ELR (cell line): ENCODE results near the gene PRKCB.

Source experiments
- DNase-seq: peaks from one replicate; pipeline ENCODE4 v3.0.0-alpha.2; 2015; ENCODE audit warnings: low read depth

The PRKCB gene

GRCh38 chr16:23866621-23867020 lies 30.8 kb downstream of the PRKCB start:
- DNase-seq: no peak

- no peak for DNase-seq
These were observed 31.8 kb downstream of the PRKCB start for GRCh38 chr16:23867566-23867965.

- DNase-seq: no peak
These were observed 32.4 kb downstream of the PRKCB start for GRCh38 chr16:23868136-23868535.

GRCh38 chr16:23869052-23869451 lies 33.3 kb downstream of the PRKCB start:
- DNase-seq: no peak

GRCh38 chr16:23871924-23872323 lies 36.1 kb downstream of the PRKCB start:
- no peak for DNase-seq

- DNase-seq: peak; percentile 2
These were observed 39.0 kb downstream of the PRKCB start for GRCh38 chr16:23874613-23875294.

GRCh38 chr16:23876256-23876896 lies 40.6 kb downstream of the PRKCB start:
- no peak for DNase-seq

- no peak for DNase-seq
These were observed 41.6 kb downstream of the PRKCB start for GRCh38 chr16:23877107-23878070.

- DNase-seq: no peak
These were observed 44.1 kb downstream of the PRKCB start for GRCh38 chr16:23879735-23880373.

- DNase-seq: no peak
These were observed 53.4 kb downstream of the PRKCB start for GRCh38 chr16:23889189-23889588.

GRCh38 chr16:23893986-23894385 lies 58.2 kb downstream of the PRKCB start:
- no peak for DNase-seq

- DNase-seq: no peak
These were observed 59.3 kb downstream of the PRKCB start for GRCh38 chr16:23895052-23895451.

- no peak for DNase-seq
These were observed 61.3 kb downstream of the PRKCB start for GRCh38 chr16:23896832-23897821.

- no peak for DNase-seq
These were observed 63.1 kb downstream of the PRKCB start for GRCh38 chr16:23898682-23899430.

GRCh38 chr16:23899869-23900268 lies 64.1 kb downstream of the PRKCB start:
- no peak for DNase-seq

GRCh38 chr16:23900480-23901177 lies 64.8 kb downstream of the PRKCB start:
- no peak for DNase-seq

- DNase-seq: no peak
These were observed 65.6 kb downstream of the PRKCB start for GRCh38 chr16:23901178-23902033.

- DNase-seq: no peak
These were observed 66.4 kb downstream of the PRKCB start for GRCh38 chr16:23902034-23902747.
